Bronchus fibroblast of lung (primary cell): Measurements from ENCODE around the gene FBXL15. TPM values are rescaled to one million over a fixed set of nuclear protein-coding genes. Genes with fewer than 3 reads are reported as not detected.

Experiments used
- total RNA-seq: library from RNA; depleted of rRNA; stranded (reverse); fragments of >200 nt; gene quantifications from 2 replicates; pipeline ENCODE4 v1.2.3, GENCODE V29; 2015

Gene FBXL15, protein sequence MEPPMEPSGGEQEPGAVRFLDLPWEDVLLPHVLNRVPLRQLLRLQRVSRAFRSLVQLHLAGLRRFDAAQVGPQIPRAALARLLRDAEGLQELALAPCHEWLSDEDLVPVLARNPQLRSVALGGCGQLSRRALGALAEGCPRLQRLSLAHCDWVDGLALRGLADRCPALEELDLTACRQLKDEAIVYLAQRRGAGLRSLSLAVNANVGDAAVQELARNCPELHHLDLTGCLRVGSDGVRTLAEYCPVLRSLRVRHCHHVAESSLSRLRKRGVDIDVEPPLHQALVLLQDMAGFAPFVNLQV
- 19.6 and 21.0 TPM in 2 replicates for total RNA-seq

GRCh38 chr10:102420714-102421506 is at the start of gene FBXL15:
FBXL15 (plus strand) TSS chr10:102420836; CDS start chr10:102421130, 294 bp downstream.

GRCh38 chr10:102395400-102396316 is 25.0 kb upstream of the FBXL15 start, which contains the start of gene NFKB2:
NFKB2 (plus strand) TSS chr10:102395705; CDS start chr10:102395960, 255 bp downstream.

GRCh38 chr10:102418622-102419268 is 1.9 kb upstream of the FBXL15 start, which contains the start of gene PSD:
PSD (minus strand) TSS chr10:102418785; CDS start chr10:102417038, 1,747 bp downstream.

GRCh38 chr10:102432162-102432950 is 11.7 kb downstream of the FBXL15 start, which contains the start of gene CUEDC2:
CUEDC2 (minus strand) TSS chr10:102432574; CDS start chr10:102425188, 7,386 bp downstream.

GRCh38 chr10:102451105-102451969 is 30.7 kb downstream of the FBXL15 start, which contains the start of gene C10orf95:
C10orf95 (minus strand) TSS chr10:102451543; CDS start chr10:102451093, 450 bp downstream.

Other genes with a start within 250 kb of the FBXL15 start
- 0.15 and 0.17 TPM in 2 replicates for gene ELOVL3, start 194.5 kb upstream of the FBXL15 start, total RNA-seq
- gene PITX3, start 179.3 kb upstream of the FBXL15 start, total RNA-seq = not detected in 2 replicates
- 40.1 and 40.2 TPM in 2 replicates for gene GBF1, start 175.3 kb upstream of the FBXL15 start, total RNA-seq
- 22.4 and 22.9 TPM in 2 replicates for gene NFKB2, start 25.1 kb upstream of the FBXL15 start, total RNA-seq
- gene PSD, start 2.1 kb upstream of the FBXL15 start, total RNA-seq = 0.67 and 1.9 TPM in 2 replicates
- gene CUEDC2, start 11.7 kb downstream of the FBXL15 start, total RNA-seq = 102 and 104 TPM in 2 replicates
- gene C10orf95, start 30.7 kb downstream of the FBXL15 start, total RNA-seq = 0.15 and 0.17 TPM in 2 replicates
- gene ACTR1A, start 81.9 kb downstream of the FBXL15 start, total RNA-seq = 158 and 161 TPM in 2 replicates
- 5.4 and 5.5 TPM in 2 replicates for gene SUFU, start 83.1 kb downstream of the FBXL15 start, total RNA-seq
- 90.3 and 92.6 TPM in 2 replicates for gene TRIM8, start 223.6 kb downstream of the FBXL15 start, total RNA-seq